Measurements from ENCODE around the gene YPEL2.

GRCh38 chr17:59401274-59401673, 69.8 kb downstream of the YPEL2 start:
- TF ChIP-seq CTCF (IDR thresholded peaks at IDR 0.05) (no peak), POLR2A (IDR thresholded peaks at IDR 0.05) (no peak)

All from Peyer's patch (tissue), 4 donors.